Fibroblast of mammary gland (primary cell): ENCODE data around the gene ZNF436.
A peak's percentile ranks its signal among the peaks of the same experiment; 100 is the strongest.

Experiments used
- DNase-seq: peaks from one replicate; pipeline ENCODE4 v3.0.0-alpha.2; 2010; ENCODE audit warnings: low read depth
- H3K4me3 ChIP-seq: 2 replicates; pipeline ENCODE4 v1.5.1; 2011; ENCODE audit warnings: low read depth, mild to moderate bottlenecking, low read length, moderate library complexity; ENCODE audit not compliant: control insufficient read depth
- TF ChIP-seq, protein P1 (sequence below): conservative IDR thresholded peaks from 2 replicates; pipeline ENCODE4 v1.5.1; 2011; ENCODE audit warnings: low read depth, low read length, inconsistent platforms; ENCODE audit not compliant: control insufficient read depth, insufficient read depth

ZNF436 gene

DNA sequence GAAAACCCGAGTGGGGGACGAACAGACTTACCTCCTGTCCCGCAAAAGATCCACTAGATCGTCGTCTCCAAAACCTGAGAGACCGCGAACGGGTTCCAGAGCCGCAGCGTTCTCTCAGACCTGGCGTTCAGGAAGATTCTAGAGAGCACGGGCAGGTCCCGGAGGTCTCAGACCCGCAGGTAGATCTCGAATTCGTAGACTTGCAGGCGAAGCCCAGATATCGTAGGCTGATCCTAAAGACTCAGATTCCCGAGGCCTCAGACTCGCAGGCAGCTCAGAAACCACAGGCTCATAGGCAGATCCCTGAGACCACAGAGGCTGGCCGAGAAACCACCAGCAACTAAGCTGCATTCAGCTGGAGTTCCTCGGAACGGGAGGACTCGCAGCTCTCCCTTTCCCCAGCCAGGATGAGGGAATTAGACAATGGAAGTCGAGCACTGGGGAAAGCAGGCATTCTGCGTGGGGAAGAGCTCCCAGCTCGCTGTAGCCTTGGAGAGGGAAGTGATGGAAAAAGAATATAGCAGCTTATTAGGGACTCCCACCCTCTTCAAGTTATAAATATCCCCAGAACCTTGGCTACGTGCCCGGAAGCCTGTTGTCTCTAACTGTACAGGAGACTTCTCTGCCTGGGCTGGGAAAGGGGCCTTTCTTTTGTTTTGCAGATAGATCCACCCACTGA lies at the start of gene ZNF436:
ZNF436 (minus strand) TSS at position 502 of the 679 bp plus-strand sequence. CDS start 1,831 bp downstream, outside the sequence.
- TF ChIP-seq, protein P1, sequence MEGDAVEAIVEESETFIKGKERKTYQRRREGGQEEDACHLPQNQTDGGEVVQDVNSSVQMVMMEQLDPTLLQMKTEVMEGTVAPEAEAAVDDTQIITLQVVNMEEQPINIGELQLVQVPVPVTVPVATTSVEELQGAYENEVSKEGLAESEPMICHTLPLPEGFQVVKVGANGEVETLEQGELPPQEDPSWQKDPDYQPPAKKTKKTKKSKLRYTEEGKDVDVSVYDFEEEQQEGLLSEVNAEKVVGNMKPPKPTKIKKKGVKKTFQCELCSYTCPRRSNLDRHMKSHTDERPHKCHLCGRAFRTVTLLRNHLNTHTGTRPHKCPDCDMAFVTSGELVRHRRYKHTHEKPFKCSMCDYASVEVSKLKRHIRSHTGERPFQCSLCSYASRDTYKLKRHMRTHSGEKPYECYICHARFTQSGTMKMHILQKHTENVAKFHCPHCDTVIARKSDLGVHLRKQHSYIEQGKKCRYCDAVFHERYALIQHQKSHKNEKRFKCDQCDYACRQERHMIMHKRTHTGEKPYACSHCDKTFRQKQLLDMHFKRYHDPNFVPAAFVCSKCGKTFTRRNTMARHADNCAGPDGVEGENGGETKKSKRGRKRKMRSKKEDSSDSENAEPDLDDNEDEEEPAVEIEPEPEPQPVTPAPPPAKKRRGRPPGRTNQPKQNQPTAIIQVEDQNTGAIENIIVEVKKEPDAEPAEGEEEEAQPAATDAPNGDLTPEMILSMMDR, result no peak
- peak; percentile 83 for DNase-seq
- peak within 1 kb of the TSS; percentile 98 for H3K4me3 ChIP-seq

DNA sequence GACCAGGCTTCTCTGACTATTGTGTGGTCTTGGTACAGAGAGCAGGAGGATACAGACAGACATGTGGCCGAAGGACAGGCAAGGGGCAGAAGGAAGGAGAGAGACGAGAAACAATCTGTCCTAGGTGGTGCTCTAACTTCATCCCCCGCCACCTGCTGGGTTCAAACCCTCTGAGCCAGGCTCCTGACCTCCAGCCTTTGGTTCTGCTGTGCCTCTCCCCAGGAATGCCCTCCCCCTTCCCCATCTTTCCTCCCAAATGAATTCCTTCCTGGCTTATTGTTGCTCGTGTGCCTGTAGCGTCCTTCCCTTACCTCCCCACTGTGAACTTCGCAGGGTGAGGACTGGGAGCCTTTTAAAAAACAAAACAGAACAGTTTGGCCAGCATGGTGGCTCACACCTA lies 49.5 kb upstream of the ZNF436 start:
- TF ChIP-seq, protein P1, result no peak

DNA sequence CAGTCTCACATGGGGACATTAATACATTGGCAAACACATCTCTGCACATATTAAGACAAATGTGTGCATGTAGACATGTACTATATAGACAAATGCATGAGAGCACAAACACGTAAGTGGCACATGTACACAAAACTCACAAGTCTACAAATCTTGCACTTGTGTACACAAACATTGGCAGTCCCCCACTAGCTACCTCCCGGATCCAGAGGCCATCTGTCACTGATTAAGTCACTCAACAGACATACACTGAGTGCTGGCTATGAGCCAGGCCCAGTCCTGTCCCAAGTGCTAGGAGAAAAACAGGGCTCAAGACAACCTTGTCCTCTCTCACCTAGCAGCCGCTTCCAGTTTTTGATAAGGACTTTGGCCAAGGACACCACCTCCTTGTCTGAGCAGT lies 47.9 kb upstream of the ZNF436 start:
- TF ChIP-seq, protein P1, result no peak
- no peak overlapping the region for H3K4me3 ChIP-seq
- peak; percentile 37 for DNase-seq

More for the DNA sequence above, 49.5 kb upstream of the ZNF436 start:
- no peak for DNase-seq
- H3K4me3 ChIP-seq, result no peak overlapping the region

GRCh38 chr1:23416964-23417363 lies 47.3 kb upstream of the ZNF436 start:
- DNase-seq, result no peak
- H3K4me3 ChIP-seq, result no peak overlapping the region
- TF ChIP-seq, protein P1, result no peak

DNA sequence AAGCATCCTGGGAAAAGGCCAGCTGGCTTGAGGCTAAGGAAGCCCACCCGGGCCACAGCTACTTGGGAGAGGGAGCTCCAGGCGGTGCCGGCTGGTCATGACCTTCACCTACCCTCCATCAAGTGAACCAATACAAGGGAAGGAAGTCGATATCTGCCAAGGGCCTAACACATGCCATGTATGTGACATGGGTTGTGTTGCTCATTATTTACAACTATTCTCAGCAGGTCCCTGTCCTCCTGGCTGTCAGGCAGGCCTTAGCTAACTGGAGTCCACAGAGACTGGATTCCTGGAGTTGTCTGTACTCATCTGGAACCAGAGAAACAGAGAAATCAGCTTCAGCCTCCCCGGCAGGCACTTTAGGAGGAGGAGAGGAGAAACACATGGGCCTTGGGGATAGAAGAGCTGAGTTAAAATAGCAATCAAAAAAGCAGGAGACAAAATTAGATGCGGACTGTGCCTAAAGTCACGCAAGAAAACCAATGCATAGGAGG lies 39.2 kb upstream of the ZNF436 start:
- DNase-seq, result no peak
- TF ChIP-seq, protein P1, result no peak
- no peak overlapping the region for H3K4me3 ChIP-seq

- TF ChIP-seq, protein P1, result no peak
- H3K4me3 ChIP-seq, result no peak overlapping the region
- no peak for DNase-seq
Observed at GRCh38 chr1:23407016-23407630, 37.5 kb upstream of the ZNF436 start.
